HG02938 (cell line): Measurements from ENCODE around the gene DIPK1B.

Experiments used
- ATAC-seq: cut with Tn5 transposase; IDR thresholded peaks from one replicate; pipeline ENCODE4 v1.9.1; 2021; ENCODE audit warnings: mild to moderate bottlenecking, moderate library complexity; ENCODE audit not compliant: unreplicated experiment

The DIPK1B gene

DNA sequence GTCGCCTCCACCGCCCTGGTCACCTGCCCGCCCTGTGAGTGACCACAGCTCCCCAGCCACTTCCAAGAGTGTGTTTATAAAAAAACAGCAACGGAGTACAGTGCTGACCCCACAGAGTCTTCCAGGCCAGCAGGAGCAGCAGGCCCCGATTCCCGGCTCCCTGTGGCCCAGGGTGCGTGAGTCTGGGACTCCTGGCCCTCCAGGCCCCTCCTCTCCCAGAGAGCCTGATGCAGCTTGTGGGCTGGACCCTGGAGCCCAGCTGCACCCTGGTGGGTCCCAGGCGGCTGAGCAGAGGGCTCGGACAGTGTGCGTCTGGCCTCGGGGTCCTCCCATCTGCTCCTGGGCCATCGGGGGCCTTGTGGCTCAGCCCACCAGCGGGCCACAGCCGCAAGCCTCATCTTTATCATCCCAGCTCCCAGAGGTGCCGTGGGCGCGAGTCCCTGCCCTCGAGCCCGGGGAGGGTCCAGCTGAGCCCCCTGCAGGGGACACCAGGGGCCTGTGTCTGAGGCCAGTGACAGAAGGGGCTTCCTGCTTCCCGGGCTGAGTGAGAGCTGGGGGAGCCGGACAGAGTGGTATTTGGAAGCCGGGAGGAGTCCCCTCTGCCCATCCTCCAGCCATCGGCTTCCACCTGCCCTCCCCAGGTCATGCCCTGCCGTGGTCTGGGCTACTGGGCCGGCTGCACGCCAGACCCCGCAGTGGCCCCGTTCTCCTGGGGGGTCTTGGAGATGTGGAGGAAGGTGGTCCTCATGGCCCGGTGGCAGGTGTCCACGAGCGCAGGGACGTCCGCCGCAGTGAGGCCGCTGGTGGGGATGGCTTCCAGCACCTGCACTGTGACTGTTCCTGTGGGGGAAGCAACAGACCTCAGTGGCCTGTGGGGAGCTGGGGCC is 39.0 kb upstream of the DIPK1B start:
- ATAC-seq: no peak

GRCh38 chr9:136673975-136674785 is 38.2 kb upstream of the DIPK1B start:
- ATAC-seq: no peak

GRCh38 chr9:136674786-136675349 is 37.5 kb upstream of the DIPK1B start:
- no peak for ATAC-seq

GRCh38 chr9:136675477-136676296 is 36.7 kb upstream of the DIPK1B start:
- no peak for ATAC-seq

- ATAC-seq: no peak
Measured at GRCh38 chr9:136676297-136676794, 36.0 kb upstream of the DIPK1B start.

DNA sequence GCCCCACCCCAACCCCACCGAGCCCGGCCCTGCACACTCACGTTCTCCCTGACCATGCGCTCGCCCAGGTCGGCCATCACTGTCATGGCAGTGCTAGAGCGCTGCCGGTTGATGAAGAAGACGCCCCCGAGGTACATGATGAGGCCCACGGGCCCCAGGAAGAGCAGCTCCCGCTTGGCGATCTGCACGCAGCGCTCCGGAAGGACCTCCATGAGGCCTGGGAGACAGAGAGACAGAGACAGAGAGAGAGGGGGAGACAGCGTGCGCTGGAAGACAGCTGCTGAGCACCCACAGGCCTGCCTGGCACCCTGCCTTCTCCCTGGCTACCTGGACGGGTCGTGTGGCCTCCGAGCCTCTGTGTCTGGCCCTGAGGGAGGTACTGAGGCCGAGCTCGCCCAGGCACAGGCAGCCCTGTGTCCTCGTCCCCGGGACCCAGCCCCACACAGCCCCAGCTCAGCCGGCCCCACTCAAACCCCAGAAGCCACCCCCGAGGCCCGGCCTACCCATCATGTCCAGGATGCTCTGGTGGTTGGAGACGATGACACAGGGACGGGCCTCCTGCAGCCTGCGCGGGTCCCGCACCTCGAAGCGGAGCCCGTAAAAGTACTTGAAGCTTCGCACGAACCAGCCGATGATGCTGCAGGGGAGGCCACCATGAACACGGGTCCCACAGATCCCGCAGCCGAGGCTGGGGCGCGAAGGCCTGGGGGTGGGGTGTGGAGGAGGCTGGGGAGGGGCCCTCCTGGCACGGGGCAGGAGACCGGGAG is 35.3 kb upstream of the DIPK1B start:
- ATAC-seq: no peak

DNA sequence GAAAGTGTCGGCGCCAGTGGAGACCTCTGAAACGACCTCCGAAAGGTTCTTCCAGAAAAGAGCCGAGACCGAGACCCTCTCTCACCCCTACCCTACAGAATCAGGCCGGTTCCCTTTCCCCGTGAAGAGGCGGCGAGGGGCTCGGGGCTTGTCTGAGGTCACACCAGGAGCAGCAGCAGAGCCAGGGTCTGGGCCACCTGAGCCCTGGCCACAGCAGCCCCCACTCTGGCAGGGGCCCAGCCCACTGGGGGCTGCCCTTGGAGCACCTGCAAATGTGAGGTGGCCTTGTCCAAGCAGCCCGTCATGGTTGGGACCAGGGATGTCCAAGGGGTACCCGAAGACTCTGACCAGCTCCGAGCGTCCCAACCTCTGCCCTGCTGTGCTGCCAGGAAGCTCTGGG is 34.3 kb upstream of the DIPK1B start:
- no peak for ATAC-seq

GRCh38 chr9:136678624-136679023 is 33.7 kb upstream of the DIPK1B start:
- ATAC-seq: no peak

DNA sequence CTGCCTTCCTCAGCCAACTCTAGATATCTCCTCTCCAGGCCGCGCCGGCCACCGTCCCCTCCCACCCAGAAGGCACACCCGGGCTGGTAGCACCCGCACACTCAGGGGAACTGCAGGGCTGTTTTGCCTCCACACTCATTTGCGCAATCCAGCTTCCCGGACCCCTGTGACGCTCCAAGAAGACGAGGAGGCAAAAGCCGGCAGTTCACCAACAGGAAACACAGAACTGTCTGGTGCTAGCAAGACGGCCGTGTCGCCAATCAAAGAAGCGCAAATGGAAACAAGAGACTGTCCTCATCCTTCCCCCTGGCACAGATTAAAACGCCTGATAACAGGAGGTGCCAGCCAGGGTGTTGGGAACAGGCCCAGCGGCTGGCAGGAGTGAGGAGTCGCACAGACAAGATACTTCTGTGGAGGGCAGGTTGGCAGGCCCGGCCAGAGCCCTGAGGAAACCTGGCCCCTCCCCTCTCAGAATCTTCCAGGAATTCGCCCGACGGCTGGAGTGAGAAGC is 32.9 kb upstream of the DIPK1B start:
- ATAC-seq: no peak

- ATAC-seq: no peak
Measured at GRCh38 chr9:136681029-136681428, 31.3 kb upstream of the DIPK1B start.

GRCh38 chr9:136681945-136682699 is 30.2 kb upstream of the DIPK1B start:
- ATAC-seq: no peak

- ATAC-seq: no peak
Measured at GRCh38 chr9:136682710-136683109, 29.7 kb upstream of the DIPK1B start.

- no peak for ATAC-seq
Measured at GRCh38 chr9:136683173-136683745, 29.1 kb upstream of the DIPK1B start.

DNA sequence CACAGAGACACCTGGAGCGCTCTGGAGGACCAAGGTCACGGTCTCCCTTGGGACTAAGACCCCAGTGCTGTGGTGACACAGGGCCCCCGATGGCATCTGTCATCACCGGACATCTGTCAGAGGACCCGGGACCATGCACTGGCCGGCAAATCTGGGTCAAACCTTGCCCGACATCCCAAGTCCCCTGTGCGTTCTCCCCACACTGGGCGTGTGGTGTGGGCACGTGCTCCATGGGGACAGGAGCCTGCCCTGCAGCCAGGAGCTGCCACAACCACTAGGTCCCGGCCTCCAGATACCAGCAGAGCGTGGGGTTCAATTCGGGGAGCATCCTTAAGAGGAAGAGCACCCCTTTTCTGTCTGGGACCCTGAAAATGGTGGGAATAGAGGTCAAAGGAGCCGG is 28.6 kb upstream of the DIPK1B start:
- ATAC-seq: no peak

GRCh38 chr9:136684339-136684738 is 28.0 kb upstream of the DIPK1B start:
- no peak for ATAC-seq

DNA sequence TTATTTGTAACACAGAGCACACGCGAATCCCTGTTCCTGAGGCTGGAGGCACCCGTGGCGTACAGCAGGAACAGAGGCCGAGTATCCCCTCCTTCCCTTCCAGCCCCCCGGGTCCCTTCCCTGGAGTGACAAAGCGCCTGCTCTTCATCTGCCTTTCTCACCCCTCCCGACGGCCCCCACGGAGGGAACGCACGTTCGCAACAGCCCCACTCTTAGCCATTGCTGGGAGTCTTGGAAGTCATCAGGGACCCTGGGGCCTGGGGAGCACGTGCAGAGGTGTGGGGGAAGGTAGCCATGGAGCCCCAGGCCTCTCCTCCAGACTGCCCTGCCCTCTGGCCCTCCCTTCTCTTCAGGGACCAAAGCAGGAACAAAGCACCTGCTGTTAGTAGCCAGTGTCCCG is 27.6 kb upstream of the DIPK1B start:
- no peak for ATAC-seq

DNA sequence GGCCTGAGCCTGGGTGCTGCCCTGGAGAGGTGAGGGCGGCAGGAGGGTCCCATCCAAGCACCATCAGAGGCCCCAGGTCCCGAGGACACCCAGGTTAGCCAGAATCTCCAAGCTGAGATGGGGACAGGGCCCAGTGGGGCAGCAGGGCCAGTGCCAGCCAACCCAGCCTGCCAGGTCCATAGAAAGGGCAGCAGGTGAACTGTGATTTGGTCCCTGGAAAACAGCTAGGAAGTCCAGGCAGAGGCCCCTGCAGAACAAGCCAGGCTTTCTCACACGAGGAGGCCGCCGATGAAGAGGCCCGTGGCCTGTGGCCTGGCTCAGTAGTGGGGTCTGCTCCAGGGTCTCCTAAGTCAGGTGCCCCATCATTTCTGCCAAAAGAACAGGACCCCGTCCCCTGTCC is 27.2 kb upstream of the DIPK1B start:
- no peak for ATAC-seq

- ATAC-seq: no peak
Measured at GRCh38 chr9:136685790-136686533, 26.4 kb upstream of the DIPK1B start.
